GM13977 (cell line): Measurements from ENCODE around the gene RSPH4A.
"Not testable (repeated sequence)": the region's sequence is repeated elsewhere in the genome, so short reads cannot be mapped to it uniquely, and the experiment has no call there.

Experiments used
- DNase-seq: peaks from one replicate; pipeline ENCODE4 v3.0.0; 2012; ENCODE audit warnings: low spot score
- in situ Hi-C: fragments of 300-500 bp; cut with MboI; formaldehyde crosslinking; loops from one replicate; pipeline ENCODE4 v1.12.0; 2022; ENCODE audit warnings: low sequenced_read_pairs, low pct_unique_long_range_greater_than_20kb, mixed read lengths, inconsistent platforms; ENCODE audit not compliant: unreplicated experiment
- TF ChIP-seq, protein P1 (sequence below): IDR thresholded peaks from 2 replicates; pipeline ENCODE4 v1.5.1; 2012; ENCODE audit warnings: mild to moderate bottlenecking, control low read depth; ENCODE audit not compliant: insufficient read depth; ENCODE audit errors: extremely low read depth, missing control alignments

RSPH4A gene

DNA sequence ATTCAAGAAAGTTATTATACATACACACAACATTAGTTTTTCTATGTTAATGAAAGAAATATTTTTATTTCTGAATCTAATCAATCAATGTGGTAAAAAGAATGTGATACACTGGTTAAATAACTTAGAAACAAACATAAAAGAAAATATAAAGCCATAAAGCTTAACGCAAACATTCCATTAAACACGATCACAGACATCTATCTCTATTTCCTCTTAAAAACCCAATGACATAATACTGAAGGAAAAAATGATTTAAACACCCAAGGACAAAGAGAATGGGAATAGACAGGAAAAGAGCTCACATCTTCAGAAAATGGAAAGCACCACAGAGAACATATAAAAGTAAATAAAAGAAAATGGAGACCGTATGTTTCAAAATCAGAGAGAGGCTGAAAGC is 32.9 kb downstream of the RSPH4A start:
- no peak for DNase-seq
- in situ Hi-C loops = no loop called here
- TF ChIP-seq, protein P1, sequence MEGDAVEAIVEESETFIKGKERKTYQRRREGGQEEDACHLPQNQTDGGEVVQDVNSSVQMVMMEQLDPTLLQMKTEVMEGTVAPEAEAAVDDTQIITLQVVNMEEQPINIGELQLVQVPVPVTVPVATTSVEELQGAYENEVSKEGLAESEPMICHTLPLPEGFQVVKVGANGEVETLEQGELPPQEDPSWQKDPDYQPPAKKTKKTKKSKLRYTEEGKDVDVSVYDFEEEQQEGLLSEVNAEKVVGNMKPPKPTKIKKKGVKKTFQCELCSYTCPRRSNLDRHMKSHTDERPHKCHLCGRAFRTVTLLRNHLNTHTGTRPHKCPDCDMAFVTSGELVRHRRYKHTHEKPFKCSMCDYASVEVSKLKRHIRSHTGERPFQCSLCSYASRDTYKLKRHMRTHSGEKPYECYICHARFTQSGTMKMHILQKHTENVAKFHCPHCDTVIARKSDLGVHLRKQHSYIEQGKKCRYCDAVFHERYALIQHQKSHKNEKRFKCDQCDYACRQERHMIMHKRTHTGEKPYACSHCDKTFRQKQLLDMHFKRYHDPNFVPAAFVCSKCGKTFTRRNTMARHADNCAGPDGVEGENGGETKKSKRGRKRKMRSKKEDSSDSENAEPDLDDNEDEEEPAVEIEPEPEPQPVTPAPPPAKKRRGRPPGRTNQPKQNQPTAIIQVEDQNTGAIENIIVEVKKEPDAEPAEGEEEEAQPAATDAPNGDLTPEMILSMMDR = no peak

DNA sequence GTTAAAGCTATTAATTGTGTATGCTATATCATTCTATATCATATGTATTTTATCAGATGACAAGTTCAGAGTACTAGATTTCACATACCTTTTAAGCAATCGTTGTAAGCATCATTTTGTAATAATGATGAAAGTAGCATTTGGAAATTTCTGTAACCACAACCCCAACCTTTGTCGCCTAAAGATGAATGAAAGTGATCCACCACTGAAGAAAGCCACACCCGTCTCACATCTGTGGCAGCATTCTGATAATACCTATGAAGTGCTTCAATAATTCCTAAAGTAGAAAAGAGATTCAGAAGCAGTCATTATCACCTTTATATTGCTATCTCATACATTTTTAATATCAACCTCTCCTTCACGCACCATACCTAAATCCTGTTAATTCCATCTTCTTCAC is 35.6 kb downstream of the RSPH4A start:
- in situ Hi-C loops = no loop called here
- no peak for DNase-seq
- TF ChIP-seq, protein P1 = no peak

DNA sequence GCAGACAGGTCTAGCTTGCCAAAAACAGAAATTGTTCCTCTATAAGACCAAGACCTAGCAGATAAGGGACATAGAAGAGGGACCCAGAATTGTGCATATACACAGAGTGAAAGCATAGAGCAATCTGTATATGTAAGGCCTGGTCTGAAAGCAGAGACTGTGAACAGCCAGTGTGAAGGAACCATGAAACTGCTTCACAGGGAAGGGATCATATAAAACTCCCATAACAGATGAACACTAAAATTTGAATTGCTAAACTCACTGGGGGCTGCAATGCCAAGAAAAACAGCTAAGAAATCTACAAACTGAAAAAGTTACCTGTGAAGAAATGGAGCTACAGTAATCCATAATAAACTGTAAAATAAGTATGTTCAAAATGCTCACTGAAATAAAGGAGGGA is 45.3 kb downstream of the RSPH4A start:
- in situ Hi-C loops = no loop called here
- no peak for DNase-seq
- TF ChIP-seq, protein P1 = no peak

DNA sequence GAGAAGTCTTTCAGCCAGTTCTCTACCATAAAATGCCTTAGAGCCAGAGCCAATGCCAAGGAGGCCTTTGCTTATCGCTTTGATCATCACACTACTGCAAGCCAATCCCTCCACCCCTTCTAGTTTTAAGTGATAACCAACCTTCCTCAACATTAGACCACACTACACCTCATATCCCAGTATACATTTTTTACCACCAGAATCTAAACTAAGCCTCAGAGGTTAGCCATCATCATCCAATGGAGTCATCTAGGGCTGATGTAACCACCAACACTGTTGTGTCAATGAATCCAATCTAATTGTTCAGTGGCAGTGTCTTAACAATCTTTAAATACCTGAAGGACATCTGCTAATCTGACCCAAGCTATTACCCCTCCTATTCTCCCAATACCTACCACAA is 45.9 kb downstream of the RSPH4A start:
- in situ Hi-C loops = no loop called here

DNA sequence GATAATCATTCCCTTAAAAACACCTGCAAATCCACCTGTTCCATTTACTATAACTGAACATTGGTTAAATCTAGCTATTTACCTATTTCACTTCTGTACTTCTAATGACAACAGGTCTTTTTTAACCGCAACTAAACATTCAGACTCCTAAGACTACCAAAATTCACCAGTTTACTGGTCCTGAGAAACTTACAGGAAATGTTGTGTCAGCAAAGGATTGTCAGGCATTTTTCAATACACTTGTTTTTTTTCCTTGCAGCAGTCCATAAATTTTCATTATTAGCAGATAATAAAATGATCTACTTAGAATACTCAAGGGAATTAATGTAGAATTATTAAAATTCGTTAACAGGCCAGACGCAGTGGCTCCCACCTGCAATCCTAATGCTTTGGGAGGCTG is 47.0 kb downstream of the RSPH4A start:
- TF ChIP-seq, protein P1 = no peak
- no peak for DNase-seq
- in situ Hi-C loops = no loop called here

More for the DNA sequence above, 45.9 kb downstream of the RSPH4A start:
- DNase-seq = no peak
- TF ChIP-seq, protein P1 = no peak

DNA sequence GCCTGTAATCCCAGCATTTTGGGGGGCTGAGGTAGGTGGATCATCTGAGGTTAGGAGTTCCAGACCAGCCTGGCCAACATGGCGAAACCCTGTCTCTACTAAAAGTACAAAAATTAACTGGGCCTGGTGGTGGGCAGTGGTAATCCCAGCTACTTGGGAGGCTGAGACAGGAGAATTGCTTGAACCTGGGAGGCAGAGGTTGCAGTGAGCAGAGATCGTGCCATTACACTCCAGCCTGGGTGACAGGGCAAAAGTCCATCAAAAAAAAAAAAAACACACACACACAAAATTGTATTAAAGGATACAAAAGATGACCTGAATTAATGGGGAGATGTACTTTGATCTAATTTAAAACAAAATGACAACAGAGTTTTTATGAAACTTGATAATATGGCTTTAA is 47.9 kb downstream of the RSPH4A start:
- in situ Hi-C loops, DNase-seq: not testable (repeated sequence)

DNA sequence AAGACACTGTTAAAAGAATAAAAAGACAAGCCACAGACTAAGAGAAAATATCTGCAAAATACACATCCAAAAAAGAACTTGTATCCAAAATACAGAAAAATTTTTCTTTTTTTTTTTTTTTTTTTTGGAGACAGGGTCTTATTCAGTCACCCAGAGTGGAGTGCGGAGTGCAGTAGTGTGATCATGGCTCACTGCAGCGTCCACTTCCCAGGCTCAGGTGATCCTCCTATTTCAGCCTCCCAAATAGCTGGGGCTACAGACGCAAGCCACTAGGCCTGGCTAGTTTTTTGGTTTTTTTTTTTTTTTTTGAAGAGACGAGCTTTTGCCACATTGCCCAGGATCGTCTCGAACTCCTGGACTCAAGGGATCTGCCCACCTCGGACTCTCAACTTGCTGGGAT is 49.2 kb downstream of the RSPH4A start:
- TF ChIP-seq, protein P1 = no peak
- in situ Hi-C loops = no loop called here
- no peak for DNase-seq
